ENCODE data around the gene PHETA1.

PHETA1 gene

DNA sequence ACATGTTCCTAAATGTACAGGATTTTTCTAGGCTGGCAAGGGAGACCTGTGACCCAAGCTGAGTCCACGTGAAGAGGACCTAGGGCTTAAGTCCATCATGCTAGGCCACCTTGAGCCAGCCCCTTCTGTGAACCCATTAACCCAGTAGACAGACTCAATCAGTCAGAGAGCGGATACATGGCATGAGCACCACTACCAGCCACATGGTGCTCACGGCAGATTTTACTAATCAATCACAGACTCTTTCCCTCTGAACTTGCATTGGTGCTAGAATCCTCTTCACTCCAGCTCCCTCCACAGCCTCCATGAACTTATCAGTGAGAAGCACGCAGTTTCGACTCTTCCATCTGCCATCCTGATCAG lies 9.0 kb downstream of the PHETA1 start:
- Histone ChIP-seq H3K4me3 (ENCODE audit: low read length) (no peak overlapping the region), H3K4me1 (ENCODE audit: control insufficient read depth, low read length) (peaks cover 13% of the 10 kb centered on the region), H3K79me2 (ENCODE audit: control insufficient read depth, low read length) (no peaks in the 10 kb centered on the region), H3K27me3 (ENCODE audit: control insufficient read depth, low read length) (peaks cover 14% of the 10 kb centered on the region), H3K9me2 (replicated peaks; ENCODE audit: control insufficient read depth, low read length) (no peaks in the 10 kb centered on the region), H3K9me3 (ENCODE audit: control insufficient read depth, insufficient read depth, low read length) (no peaks in the 10 kb centered on the region), H3K36me3 (ENCODE audit: control insufficient read depth, low read length) (no peaks in the 10 kb centered on the region), H4K20me1 (ENCODE audit: control insufficient read depth, insufficient read depth, low read depth, low read length) (no peaks in the 10 kb centered on the region), H3K27ac (ENCODE audit: low read depth, low read length) (no peak overlapping the region), H3F3A (ENCODE audit: control insufficient read depth, insufficient read depth) (no peaks in the 10 kb centered on the region), H3K4me2 (ENCODE audit: low read length) (no peak overlapping the region)
- no peak for TF ChIP-seq EZH2phosphoT487 (IDR thresholded peaks at IDR 0.05; ENCODE audit: borderline replicate concordance, low read length)
- TF ChIP-seq, protein P1, sequence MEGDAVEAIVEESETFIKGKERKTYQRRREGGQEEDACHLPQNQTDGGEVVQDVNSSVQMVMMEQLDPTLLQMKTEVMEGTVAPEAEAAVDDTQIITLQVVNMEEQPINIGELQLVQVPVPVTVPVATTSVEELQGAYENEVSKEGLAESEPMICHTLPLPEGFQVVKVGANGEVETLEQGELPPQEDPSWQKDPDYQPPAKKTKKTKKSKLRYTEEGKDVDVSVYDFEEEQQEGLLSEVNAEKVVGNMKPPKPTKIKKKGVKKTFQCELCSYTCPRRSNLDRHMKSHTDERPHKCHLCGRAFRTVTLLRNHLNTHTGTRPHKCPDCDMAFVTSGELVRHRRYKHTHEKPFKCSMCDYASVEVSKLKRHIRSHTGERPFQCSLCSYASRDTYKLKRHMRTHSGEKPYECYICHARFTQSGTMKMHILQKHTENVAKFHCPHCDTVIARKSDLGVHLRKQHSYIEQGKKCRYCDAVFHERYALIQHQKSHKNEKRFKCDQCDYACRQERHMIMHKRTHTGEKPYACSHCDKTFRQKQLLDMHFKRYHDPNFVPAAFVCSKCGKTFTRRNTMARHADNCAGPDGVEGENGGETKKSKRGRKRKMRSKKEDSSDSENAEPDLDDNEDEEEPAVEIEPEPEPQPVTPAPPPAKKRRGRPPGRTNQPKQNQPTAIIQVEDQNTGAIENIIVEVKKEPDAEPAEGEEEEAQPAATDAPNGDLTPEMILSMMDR (IDR thresholded peaks at IDR 0.05; ENCODE audit: low read depth, low read length, poor library complexity, severe bottlenecking) = no peak

- TF ChIP-seq, protein P1 (IDR thresholded peaks at IDR 0.05; ENCODE audit: low read depth, low read length, poor library complexity, severe bottlenecking) = no peak
- TF ChIP-seq EZH2phosphoT487 (IDR thresholded peaks at IDR 0.05; ENCODE audit: borderline replicate concordance, low read length) = no peak
- Histone ChIP-seq H3K4me1 (ENCODE audit: control insufficient read depth, low read length) (peaks cover 14% of the 10 kb centered on the region), H3K36me3 (ENCODE audit: control insufficient read depth, low read length) (no peaks in the 10 kb centered on the region), H3F3A (ENCODE audit: control insufficient read depth, insufficient read depth) (no peaks in the 10 kb centered on the region), H3K4me2 (ENCODE audit: low read length) (no peak overlapping the region), H3K4me3 (ENCODE audit: low read length) (no peak overlapping the region), H4K20me1 (ENCODE audit: control insufficient read depth, insufficient read depth, low read depth, low read length) (no peaks in the 10 kb centered on the region), H3K27ac (ENCODE audit: low read depth, low read length) (no peak overlapping the region), H3K79me2 (ENCODE audit: control insufficient read depth, low read length) (no peaks in the 10 kb centered on the region), H3K27me3 (ENCODE audit: control insufficient read depth, low read length) (peaks cover 14% of the 10 kb centered on the region), H3K9me3 (ENCODE audit: control insufficient read depth, insufficient read depth, low read length) (no peaks in the 10 kb centered on the region), H3K9me2 (replicated peaks; ENCODE audit: control insufficient read depth, low read length) (no peaks in the 10 kb centered on the region)
Measured at GRCh38 chr12:111359231-111359913, 9.5 kb downstream of the PHETA1 start.

- Histone ChIP-seq H3K79me2 (ENCODE audit: control insufficient read depth, low read length) (no peaks in the 10 kb centered on the region), H3K4me2 (ENCODE audit: low read length) (peak overlapping the region; percentile 42), H3K27ac (ENCODE audit: low read depth, low read length) (no peak overlapping the region), H3K4me3 (ENCODE audit: low read length) (no peak overlapping the region), H3K9me3 (ENCODE audit: control insufficient read depth, insufficient read depth, low read length) (no peaks in the 10 kb centered on the region), H3F3A (ENCODE audit: control insufficient read depth, insufficient read depth) (no peaks in the 10 kb centered on the region), H3K27me3 (ENCODE audit: control insufficient read depth, low read length) (peaks cover 9% of the 10 kb centered on the region), H4K20me1 (ENCODE audit: control insufficient read depth, insufficient read depth, low read depth, low read length) (no peaks in the 10 kb centered on the region), H3K4me1 (ENCODE audit: control insufficient read depth, low read length) (peaks cover 10% of the 10 kb centered on the region), H3K36me3 (ENCODE audit: control insufficient read depth, low read length) (no peaks in the 10 kb centered on the region), H3K9me2 (replicated peaks; ENCODE audit: control insufficient read depth, low read length) (no peaks in the 10 kb centered on the region)
- TF ChIP-seq, protein P1 (IDR thresholded peaks at IDR 0.05; ENCODE audit: low read depth, low read length, poor library complexity, severe bottlenecking) = no peak
- no peak for TF ChIP-seq EZH2phosphoT487 (IDR thresholded peaks at IDR 0.05; ENCODE audit: borderline replicate concordance, low read length)
Measured at GRCh38 chr12:111355201-111355925, 13.5 kb downstream of the PHETA1 start.
